ENCODE results near the gene BICD1.

DNA sequence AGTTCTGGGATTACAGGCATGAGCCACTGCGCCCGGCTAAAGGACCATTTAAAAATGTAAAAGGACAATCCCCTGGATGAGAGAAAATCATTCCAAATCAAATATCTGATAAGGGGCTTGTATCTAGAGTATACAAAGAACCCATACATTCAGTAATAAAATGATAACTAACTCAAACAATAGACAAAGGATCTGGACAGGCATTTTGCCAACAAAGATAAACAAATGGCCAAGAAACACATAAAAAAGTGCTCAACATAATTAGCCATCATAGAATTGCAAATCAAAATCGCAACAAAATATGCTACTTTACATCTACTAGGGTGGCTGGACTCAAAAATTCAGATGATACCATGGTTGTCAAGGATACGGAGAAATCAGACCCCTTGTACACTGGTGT, 8.5 kb upstream of the BICD1 start:
- TF ChIP-seq, protein P1, sequence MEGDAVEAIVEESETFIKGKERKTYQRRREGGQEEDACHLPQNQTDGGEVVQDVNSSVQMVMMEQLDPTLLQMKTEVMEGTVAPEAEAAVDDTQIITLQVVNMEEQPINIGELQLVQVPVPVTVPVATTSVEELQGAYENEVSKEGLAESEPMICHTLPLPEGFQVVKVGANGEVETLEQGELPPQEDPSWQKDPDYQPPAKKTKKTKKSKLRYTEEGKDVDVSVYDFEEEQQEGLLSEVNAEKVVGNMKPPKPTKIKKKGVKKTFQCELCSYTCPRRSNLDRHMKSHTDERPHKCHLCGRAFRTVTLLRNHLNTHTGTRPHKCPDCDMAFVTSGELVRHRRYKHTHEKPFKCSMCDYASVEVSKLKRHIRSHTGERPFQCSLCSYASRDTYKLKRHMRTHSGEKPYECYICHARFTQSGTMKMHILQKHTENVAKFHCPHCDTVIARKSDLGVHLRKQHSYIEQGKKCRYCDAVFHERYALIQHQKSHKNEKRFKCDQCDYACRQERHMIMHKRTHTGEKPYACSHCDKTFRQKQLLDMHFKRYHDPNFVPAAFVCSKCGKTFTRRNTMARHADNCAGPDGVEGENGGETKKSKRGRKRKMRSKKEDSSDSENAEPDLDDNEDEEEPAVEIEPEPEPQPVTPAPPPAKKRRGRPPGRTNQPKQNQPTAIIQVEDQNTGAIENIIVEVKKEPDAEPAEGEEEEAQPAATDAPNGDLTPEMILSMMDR (IDR thresholded peaks at IDR 0.05; ENCODE audit: borderline replicate concordance, extremely low read depth, low read length, poor library complexity, severe bottlenecking) = no peak
- no peak for TF ChIP-seq EZH2 (IDR thresholded peaks at IDR 0.05; ENCODE audit: borderline replicate concordance, low read depth, low read length, severe bottlenecking)

Data from DND-41 (cell line).